HG03139 (cell line): ENCODE results near the gene B4GALT2.

Experiments used
- ATAC-seq: cut with Tn5 transposase; IDR thresholded peaks from one replicate; pipeline ENCODE4 v1.9.1; 2021; ENCODE audit not compliant: unreplicated experiment

Gene B4GALT2

GRCh38 chr1:43978551-43979260, at the start of gene B4GALT2:
TSS of gene B4GALT2 (plus strand) at chr1:43979210. CDS start at chr1:43981161, 1,951 bp downstream.
- no peak for ATAC-seq

GRCh38 chr1:43930168-43930948, 48.7 kb upstream of the B4GALT2 start:
- no peak for ATAC-seq

- ATAC-seq, result no peak
These were observed 48.1 kb upstream of the B4GALT2 start for GRCh38 chr1:43930949-43931275.

- no peak for ATAC-seq
These were observed 47.0 kb upstream of the B4GALT2 start for GRCh38 chr1:43931711-43932660.

- no peak for ATAC-seq
These were observed 46.1 kb upstream of the B4GALT2 start for GRCh38 chr1:43932786-43933385.

- ATAC-seq, result no peak
These were observed 45.5 kb upstream of the B4GALT2 start, which contains the start of gene ARTN for GRCh38 chr1:43933386-43934100. TSS of gene ARTN (plus strand) at chr1:43933801. CDS start at chr1:43935657, 1,856 bp downstream.

- ATAC-seq, result no peak
These were observed 44.7 kb upstream of the B4GALT2 start for GRCh38 chr1:43934101-43934985.

- no peak for ATAC-seq
These were observed 44.1 kb upstream of the B4GALT2 start for GRCh38 chr1:43934986-43935324.

GRCh38 chr1:43935711-43936427, 43.1 kb upstream of the B4GALT2 start:
- ATAC-seq, result no peak

- no peak for ATAC-seq
These were observed 42.4 kb upstream of the B4GALT2 start for GRCh38 chr1:43936431-43937151.

GRCh38 chr1:43937179-43937865, 41.7 kb upstream of the B4GALT2 start:
- ATAC-seq, result no peak

GRCh38 chr1:43938383-43938782, 40.6 kb upstream of the B4GALT2 start:
- no peak for ATAC-seq

GRCh38 chr1:43938892-43939587, 40.0 kb upstream of the B4GALT2 start:
- no peak for ATAC-seq

GRCh38 chr1:43942411-43942810, 36.6 kb upstream of the B4GALT2 start:
- ATAC-seq, result no peak

- ATAC-seq, result no peak
These were observed 34.1 kb upstream of the B4GALT2 start for GRCh38 chr1:43944860-43945259.

- ATAC-seq, result no peak
These were observed 33.3 kb upstream of the B4GALT2 start for GRCh38 chr1:43945674-43946235.
